IPS DF 6.9 (cell line): ENCODE measurements around the gene CYGB.
"Not testable (repeated sequence)": the region's sequence is repeated elsewhere in the genome, so short reads cannot be mapped to it uniquely, and the experiment has no call there.

Experiments
- DNase-seq: peaks from one replicate; pipeline ENCODE4 v3.0.0-alpha.2; 2013; ENCODE audit warnings: low read depth, low spot score
- H3K27ac ChIP-seq: one replicate; pipeline ENCODE4 v1.5.1; 2013; ENCODE audit warnings: low read length, control low read depth
- H3K27me3 ChIP-seq: 2 replicates; pipeline ENCODE4 v1.6.1; 2013; ENCODE audit warnings: mild to moderate bottlenecking, low read length; ENCODE audit not compliant: control insufficient read depth, insufficient read depth
- H3K36me3 ChIP-seq: 2 replicates; pipeline ENCODE4 v1.6.1; 2013; ENCODE audit warnings: low read length; ENCODE audit not compliant: control insufficient read depth, insufficient read depth
- H3K4me1 ChIP-seq: 2 replicates; pipeline ENCODE4 v1.6.1; 2013; ENCODE audit warnings: low read length; ENCODE audit not compliant: control insufficient read depth, insufficient read depth
- H3K4me3 ChIP-seq: 2 replicates; pipeline ENCODE4 v1.5.1; 2013; ENCODE audit warnings: mild to moderate bottlenecking, low read length
- H3K9me3 ChIP-seq: 2 replicates; pipeline ENCODE4 v1.6.1; 2013; ENCODE audit warnings: low read length, inconsistent platforms; ENCODE audit not compliant: control insufficient read depth, insufficient read depth
- WGBS: extraction: QIAGEN DNeasy Blood & Tissue Kit; methylation state at CpG from one replicate; pipeline ENCODE4 v1.1.7; 2013; ENCODE audit warnings: mixed read lengths, missing lambda C conversion rate; ENCODE audit not compliant: insufficient read length, insufficient coverage; 5-methylcytosine and 5-hydroxymethylcytosine counted together

The CYGB gene

GRCh38 chr17:76521683-76522082, 15.8 kb downstream of the CYGB start:
- not testable (repeated sequence) for DNase-seq, H3K9me3 ChIP-seq, H3K27ac ChIP-seq, H3K4me3 ChIP-seq, H3K4me1 ChIP-seq, H3K36me3 ChIP-seq, H3K27me3 ChIP-seq
- no CpG with 5 or more reads among the region's 10 CpGs for WGBS

GRCh38 chr17:76521262-76521661, 16.2 kb downstream of the CYGB start:
- H3K27me3 ChIP-seq, result no peaks in the 10 kb centered on the region
- H3K4me3 ChIP-seq, result no peak overlapping the region
- WGBS, result no CpG with 5 or more reads among the region's 7 CpGs
- 0 out of 2 replicates have a peak, but pooled peaks cover 1% of the 10 kb centered on the region for H3K4me1 ChIP-seq
- no peak for DNase-seq
- H3K27ac ChIP-seq, result no peak overlapping the region
- H3K36me3 ChIP-seq, result no peaks in the 10 kb centered on the region
- no peaks in the 10 kb centered on the region for H3K9me3 ChIP-seq

DNA sequence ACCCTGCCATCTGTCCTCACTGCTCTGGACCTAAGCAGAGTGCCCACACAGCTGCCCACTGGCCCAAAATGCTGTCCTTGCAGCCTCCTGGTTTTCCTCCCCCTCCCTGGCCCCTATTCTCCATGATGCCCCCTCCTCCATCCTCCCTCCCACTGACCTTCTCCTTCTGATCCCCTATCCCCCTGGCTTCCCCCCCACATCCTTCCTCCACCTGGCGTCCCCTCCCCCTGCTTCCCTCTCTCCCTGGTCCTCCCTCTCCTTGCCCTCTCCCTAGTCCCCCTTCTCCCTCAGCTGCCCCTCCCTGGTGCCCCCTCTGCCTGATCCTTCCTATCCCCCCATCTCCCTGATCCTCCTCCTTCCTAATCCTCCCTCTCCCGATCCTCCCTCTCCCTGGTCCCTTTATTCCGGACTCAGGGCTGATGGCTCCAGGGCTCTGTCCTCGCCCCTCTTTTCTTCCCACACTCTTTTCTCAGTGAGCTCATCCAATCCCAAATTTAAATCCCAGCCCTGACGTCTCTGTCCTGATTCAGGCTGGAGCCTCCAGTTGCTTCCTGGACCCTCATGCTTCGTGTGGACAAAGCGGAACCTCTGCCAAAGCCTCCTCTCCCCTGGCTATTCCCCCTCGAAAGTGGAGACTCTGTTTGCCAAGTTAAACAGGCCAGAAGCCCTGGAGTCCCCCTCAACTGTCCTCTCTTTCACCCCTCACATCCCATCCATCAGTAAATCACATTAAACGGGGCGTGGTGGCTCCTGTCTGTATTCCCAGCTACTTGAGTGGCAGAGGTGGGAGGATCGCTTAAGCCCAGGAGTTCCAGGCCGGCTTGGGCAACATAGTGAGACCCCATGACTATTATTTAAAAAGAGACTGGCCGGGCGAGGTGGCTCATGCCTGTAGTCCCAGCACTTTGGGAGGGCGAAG, 18.2 kb downstream of the CYGB start:
- WGBS, result no CpG with 5 or more reads among the region's 15 CpGs
- no peak overlapping the region for H3K27ac ChIP-seq
- no peak for DNase-seq

GRCh38 chr17:76517638-76518038, 19.9 kb downstream of the CYGB start:
- H3K36me3 ChIP-seq, result no peaks in the 10 kb centered on the region
- no peaks in the 10 kb centered on the region for H3K4me1 ChIP-seq
- no CpG with 5 or more reads among the region's 11 CpGs for WGBS
- no peak overlapping the region for H3K4me3 ChIP-seq
- H3K27me3 ChIP-seq, result no peaks in the 10 kb centered on the region
- no peak overlapping the region for H3K27ac ChIP-seq
- DNase-seq, result no peak
- H3K9me3 ChIP-seq, result no peaks in the 10 kb centered on the region

More for the DNA sequence above, 18.2 kb downstream of the CYGB start:
- H3K27me3 ChIP-seq, result no peaks in the 10 kb centered on the region
- H3K36me3 ChIP-seq, result no peaks in the 10 kb centered on the region
- no peaks in the 10 kb centered on the region for H3K9me3 ChIP-seq
- H3K4me3 ChIP-seq, result no peak overlapping the region
- H3K4me1 ChIP-seq, result 0 out of 2 replicates have a peak, but pooled peaks cover 1% of the 10 kb centered on the region

DNA sequence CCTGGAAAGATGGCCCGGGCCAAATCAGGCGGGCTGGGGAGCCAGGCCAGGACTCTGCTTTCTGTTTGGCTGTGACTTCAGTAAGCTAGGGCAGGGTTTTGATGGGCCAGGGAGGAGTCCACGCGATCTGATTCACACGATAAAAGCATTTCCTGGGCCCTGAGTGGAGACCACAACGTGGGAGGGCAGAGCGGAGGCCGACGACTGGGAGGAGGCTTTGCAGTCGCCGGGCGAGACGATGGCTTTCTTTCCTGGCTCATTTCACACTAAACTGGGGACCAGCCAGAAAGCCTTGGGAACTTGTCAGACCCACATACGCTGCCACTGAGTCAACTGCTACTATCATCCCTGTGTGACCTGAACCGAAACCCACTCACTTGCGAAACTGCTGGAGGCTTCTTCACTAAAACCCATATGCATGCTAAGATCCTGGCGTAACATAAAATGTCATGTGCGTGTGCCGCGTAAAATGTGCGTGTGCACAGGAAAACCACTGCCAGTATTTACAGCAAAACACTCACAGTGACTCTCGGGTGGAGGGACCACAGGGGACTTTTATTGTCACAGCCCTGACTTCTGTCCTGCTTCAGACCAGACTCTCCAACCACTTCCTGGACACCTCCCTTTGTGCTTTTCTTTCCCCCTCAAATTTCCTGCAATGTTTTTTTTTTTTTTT, 22.1 kb downstream of the CYGB start:
- H3K4me3 ChIP-seq, result no peak overlapping the region
- WGBS, result no CpG with 5 or more reads among the region's 22 CpGs
- DNase-seq, result no peak
- H3K4me1 ChIP-seq, result no peaks in the 10 kb centered on the region
- H3K27ac ChIP-seq, result no peak overlapping the region
- H3K27me3 ChIP-seq, result no peaks in the 10 kb centered on the region; the same call in 1 of the 2 replicates
- H3K9me3 ChIP-seq, result no peaks in the 10 kb centered on the region
- no peaks in the 10 kb centered on the region for H3K36me3 ChIP-seq

DNA sequence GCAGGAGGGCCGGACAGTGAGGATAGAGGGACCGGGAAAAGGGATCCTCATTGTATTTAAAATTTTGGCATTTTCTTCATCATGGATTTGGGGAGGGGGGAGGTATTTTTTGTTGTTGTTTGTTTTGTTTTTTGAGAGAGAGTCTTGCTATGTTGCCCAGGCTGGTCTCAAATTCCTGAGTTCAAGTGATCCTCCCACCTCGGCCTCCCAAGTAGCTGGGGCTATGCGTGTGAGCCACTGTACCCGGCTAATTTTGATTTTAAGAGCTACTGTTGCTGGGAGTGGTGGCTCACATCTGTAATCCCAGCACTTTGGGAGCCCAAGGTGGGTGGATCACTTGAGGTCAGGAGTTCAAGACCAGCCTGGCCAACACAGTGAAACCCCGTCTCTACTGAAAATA, 23.2 kb downstream of the CYGB start:
- WGBS, result no CpG with 5 or more reads among the region's 6 CpGs
- not testable (repeated sequence) for H3K36me3 ChIP-seq, H3K9me3 ChIP-seq, H3K4me1 ChIP-seq, H3K27ac ChIP-seq, DNase-seq, H3K27me3 ChIP-seq, H3K4me3 ChIP-seq

GRCh38 chr17:76513306-76513692, 24.2 kb downstream of the CYGB start:
- Histone ChIP-seq H3K36me3 (no peaks in the 10 kb centered on the region), H3K27me3 (no peaks in the 10 kb centered on the region; the same call in 1 of the 2 replicates), H3K4me3 (no peak overlapping the region), H3K9me3 (no peaks in the 10 kb centered on the region), H3K27ac (no peak overlapping the region), H3K4me1 (no peaks in the 10 kb centered on the region)
- WGBS, result no CpG with 5 or more reads among the region's 6 CpGs
- DNase-seq, result no peak

GRCh38 chr17:76512366-76513305, 24.9 kb downstream of the CYGB start:
- H3K4me3 ChIP-seq, result no peak overlapping the region
- H3K27me3 ChIP-seq, result no peaks in the 10 kb centered on the region; the same call in 1 of the 2 replicates
- no peaks in the 10 kb centered on the region for H3K9me3 ChIP-seq
- no peak for DNase-seq
- H3K4me1 ChIP-seq, result no peaks in the 10 kb centered on the region
- H3K36me3 ChIP-seq, result no peaks in the 10 kb centered on the region
- no CpG with 5 or more reads among the region's 22 CpGs for WGBS
- H3K27ac ChIP-seq, result no peak overlapping the region

GRCh38 chr17:76511668-76512365, 25.7 kb downstream of the CYGB start:
- Histone ChIP-seq H3K27me3 (no peaks in the 10 kb centered on the region; the same call in 1 of the 2 replicates), H3K27ac (no peak overlapping the region), H3K4me3 (no peak overlapping the region), H3K4me1 (no peaks in the 10 kb centered on the region), H3K36me3 (no peaks in the 10 kb centered on the region), H3K9me3 (no peaks in the 10 kb centered on the region)
- WGBS, result no CpG with 5 or more reads among the region's 13 CpGs
- DNase-seq, result no peak
